ENCODE measurements around the gene KHDC3L.

GRCh38 chr6:73353636-73354593, 8.5 kb upstream of the KHDC3L start, which contains the start of gene DPPA5:
- TF ChIP-seq, protein P1, sequence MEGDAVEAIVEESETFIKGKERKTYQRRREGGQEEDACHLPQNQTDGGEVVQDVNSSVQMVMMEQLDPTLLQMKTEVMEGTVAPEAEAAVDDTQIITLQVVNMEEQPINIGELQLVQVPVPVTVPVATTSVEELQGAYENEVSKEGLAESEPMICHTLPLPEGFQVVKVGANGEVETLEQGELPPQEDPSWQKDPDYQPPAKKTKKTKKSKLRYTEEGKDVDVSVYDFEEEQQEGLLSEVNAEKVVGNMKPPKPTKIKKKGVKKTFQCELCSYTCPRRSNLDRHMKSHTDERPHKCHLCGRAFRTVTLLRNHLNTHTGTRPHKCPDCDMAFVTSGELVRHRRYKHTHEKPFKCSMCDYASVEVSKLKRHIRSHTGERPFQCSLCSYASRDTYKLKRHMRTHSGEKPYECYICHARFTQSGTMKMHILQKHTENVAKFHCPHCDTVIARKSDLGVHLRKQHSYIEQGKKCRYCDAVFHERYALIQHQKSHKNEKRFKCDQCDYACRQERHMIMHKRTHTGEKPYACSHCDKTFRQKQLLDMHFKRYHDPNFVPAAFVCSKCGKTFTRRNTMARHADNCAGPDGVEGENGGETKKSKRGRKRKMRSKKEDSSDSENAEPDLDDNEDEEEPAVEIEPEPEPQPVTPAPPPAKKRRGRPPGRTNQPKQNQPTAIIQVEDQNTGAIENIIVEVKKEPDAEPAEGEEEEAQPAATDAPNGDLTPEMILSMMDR (IDR thresholded peaks at IDR 0.05): no peak
- TF ChIP-seq POLR2AphosphoS5 (IDR thresholded peaks at IDR 0.05) (no peak), EP300 (IDR thresholded peaks at IDR 0.05) (no peak)

Data from sigmoid colon (tissue), 4 donors.